Central memory CD8-positive, alpha-beta T cell (primary cell): ENCODE measurements around the gene SBK2.

Experiments
- ATAC-seq: fragments of 150-1000 bp; cut with Tn5 transposase; replicated peaks from 2 replicates; pipeline ENCODE4 v1.10.0; 2022; ENCODE audit warnings: mild to moderate bottlenecking, moderate FRiP score, moderate number of reproducible peaks; ENCODE audit not compliant: poor library complexity, severe bottlenecking; ENCODE audit errors: extremely low read depth
- DNase-seq, 2 donors: peaks; one replicate each; pipeline ENCODE4 v3.0.0; 2021; ENCODE audit warnings: low spot score in 2 of 2
- H3K27ac Mint-ChIP-seq: one replicate; pipeline ENCODE4 v1.8.0; 2022; ENCODE audit warnings: low read depth, mild to moderate bottlenecking, moderate library complexity, mixed read lengths
- H3K27me3 Mint-ChIP-seq: one replicate; pipeline ENCODE4 v1.8.0; 2022; ENCODE audit warnings: mixed read lengths
- H3K36me3 Mint-ChIP-seq: one replicate; pipeline ENCODE4 v1.8.0; 2022; ENCODE audit warnings: mild to moderate bottlenecking, moderate library complexity, mixed read lengths; ENCODE audit not compliant: insufficient read depth
- H3K4me1 Mint-ChIP-seq: one replicate; pipeline ENCODE4 v1.8.0; 2022; ENCODE audit warnings: mixed read lengths
- H3K4me3 Mint-ChIP-seq: one replicate; pipeline ENCODE4 v1.8.0; 2022; ENCODE audit warnings: mild to moderate bottlenecking, moderate library complexity, mixed read lengths
- H3K9me3 Mint-ChIP-seq: one replicate; pipeline ENCODE4 v1.8.0; 2022; ENCODE audit warnings: mixed read lengths

Gene SBK2

DNA sequence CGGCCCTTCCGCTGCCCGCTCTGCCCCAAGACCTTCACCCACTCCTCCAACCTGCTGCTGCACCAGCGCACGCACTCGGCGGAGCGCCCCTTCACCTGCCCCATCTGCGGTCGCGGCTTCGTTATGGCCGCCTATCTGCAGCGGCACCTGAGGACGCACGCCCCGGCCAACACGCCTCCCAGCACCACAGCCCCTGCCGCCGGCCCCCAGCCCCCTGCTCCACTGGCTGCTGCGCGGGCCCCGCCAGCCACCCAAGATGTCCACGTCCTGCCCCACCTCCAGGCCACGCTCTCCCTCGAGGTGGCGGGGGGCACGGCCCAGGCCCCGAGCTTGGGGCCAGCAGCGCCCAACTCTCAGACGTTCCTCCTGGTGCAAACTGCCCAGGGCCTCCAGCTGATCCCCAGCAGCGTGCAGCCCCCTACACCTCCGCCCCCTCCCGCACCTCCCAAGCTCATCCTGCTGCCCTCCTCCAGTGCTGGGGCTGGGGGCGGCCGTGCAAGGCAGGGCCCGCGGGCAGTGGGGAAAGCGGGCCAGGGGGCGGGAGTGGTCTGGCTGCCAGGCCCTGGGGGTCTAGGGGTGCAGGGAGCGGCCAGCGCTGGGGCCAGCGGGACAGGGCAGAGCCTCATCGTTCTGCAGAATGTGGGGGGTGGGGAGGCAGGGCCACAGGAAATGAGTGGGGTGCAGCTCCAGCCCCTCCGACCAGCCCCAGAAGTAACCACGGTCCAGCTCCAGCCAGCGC lies 53.8 kb downstream of the SBK2 start:
- H3K9me3 Mint-ChIP-seq = no peaks in the 10 kb centered on the region
- no peak overlapping the region for H3K4me3 Mint-ChIP-seq
- no peak for ATAC-seq
- DNase-seq = no peak
- H3K36me3 Mint-ChIP-seq = peaks cover 17% of the 10 kb centered on the region
- H3K27ac Mint-ChIP-seq = no peak overlapping the region
- H3K27me3 Mint-ChIP-seq = no peaks in the 10 kb centered on the region
- H3K4me1 Mint-ChIP-seq = peaks cover 31% of the 10 kb centered on the region

DNA sequence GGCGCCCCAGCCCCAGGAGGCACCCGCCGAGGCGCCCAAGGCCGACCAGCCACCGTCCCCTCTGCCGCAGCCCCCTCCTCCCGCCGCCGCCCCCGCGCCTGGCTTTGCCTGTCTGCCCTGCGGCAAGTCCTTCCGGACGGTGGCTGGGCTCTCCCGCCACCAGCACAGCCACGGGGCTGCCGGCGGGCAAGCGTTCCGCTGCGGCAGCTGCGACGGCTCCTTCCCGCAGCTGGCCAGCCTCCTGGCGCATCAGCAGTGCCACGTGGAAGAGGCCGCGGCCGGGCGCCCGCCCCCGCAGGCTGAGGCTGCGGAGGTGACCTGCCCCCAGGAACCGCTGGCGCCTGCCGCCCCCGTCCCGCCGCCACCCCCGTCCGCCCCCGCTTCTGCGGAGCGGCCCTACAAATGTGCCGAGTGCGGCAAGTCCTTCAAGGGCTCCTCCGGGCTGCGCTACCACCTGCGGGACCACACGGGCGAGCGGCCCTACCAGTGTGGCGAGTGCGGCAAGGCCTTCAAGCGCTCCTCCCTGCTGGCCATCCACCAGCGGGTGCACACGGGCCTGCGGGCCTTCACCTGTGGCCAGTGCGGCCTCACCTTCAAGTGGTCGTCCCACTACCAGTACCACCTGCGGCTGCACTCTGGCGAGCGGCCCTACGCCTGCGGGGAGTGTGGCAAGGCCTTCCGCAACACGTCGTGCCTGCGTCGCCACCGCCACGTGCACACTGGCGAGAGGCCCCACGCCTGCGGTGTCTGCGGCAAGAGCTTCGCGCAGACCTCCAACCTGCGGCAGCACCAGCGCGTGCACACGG lies 54.6 kb downstream of the SBK2 start:
- Mint-ChIP-seq H3K4me1 (peaks cover 38% of the 10 kb centered on the region), H3K9me3 (no peaks in the 10 kb centered on the region)

DNA sequence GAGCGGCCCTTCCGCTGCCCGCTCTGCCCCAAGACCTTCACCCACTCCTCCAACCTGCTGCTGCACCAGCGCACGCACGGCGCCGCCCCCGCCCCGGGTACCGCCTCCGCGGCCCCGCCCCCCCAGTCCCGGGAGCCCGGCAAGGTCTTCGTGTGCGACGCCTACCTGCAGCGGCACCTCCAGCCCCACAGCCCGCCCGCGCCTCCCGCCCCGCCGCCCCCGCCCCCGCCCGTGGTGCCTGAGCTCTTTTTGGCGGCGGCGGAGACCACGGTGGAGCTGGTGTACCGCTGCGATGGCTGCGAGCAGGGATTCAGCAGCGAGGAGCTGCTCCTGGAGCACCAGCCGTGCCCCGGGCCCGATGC lies 55.2 kb downstream of the SBK2 start:
- no peak for ATAC-seq
- H3K9me3 Mint-ChIP-seq = no peaks in the 10 kb centered on the region
- no peak overlapping the region for H3K27ac Mint-ChIP-seq
- no peak overlapping the region for H3K4me3 Mint-ChIP-seq
- no peak for DNase-seq
- peaks cover 44% of the 10 kb centered on the region for H3K4me1 Mint-ChIP-seq
- H3K36me3 Mint-ChIP-seq = peaks cover 19% of the 10 kb centered on the region
- H3K27me3 Mint-ChIP-seq = no peaks in the 10 kb centered on the region

More for the DNA sequence above, 54.6 kb downstream of the SBK2 start:
- no peak for ATAC-seq
- Mint-ChIP-seq H3K36me3 (peaks cover 17% of the 10 kb centered on the region), H3K4me3 (no peak overlapping the region), H3K27me3 (no peaks in the 10 kb centered on the region), H3K27ac (no peak overlapping the region)
- DNase-seq = no peak

DNA sequence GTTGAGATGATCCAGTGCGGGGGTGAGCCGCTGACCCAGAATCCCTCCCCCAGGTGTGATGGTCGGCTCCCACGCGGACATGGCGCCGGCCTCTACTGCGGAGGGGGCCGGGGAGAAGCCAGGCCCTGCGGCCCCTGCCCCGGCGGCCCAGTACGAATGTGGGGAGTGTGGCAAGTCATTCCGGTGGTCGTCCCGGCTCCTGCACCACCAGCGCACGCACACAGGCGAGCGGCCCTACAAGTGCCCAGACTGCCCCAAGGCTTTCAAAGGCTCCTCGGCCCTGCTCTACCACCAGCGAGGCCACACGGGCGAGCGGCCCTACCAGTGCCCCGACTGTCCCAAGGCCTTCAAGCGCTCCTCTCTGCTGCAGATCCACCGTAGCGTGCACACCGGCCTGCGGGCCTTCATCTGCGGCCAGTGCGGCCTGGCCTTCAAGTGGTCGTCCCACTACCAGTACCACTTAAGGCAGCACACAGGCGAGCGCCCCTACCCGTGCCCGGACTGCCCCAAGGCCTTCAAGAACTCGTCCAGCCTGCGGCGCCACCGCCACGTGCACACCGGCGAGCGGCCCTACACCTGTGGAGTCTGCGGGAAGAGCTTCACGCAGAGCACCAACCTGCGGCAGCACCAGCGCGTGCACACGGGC lies 55.7 kb downstream of the SBK2 start:
- H3K9me3 Mint-ChIP-seq = no peaks in the 10 kb centered on the region
- DNase-seq (no peak), ATAC-seq (no peak)
- no peaks in the 10 kb centered on the region for H3K27me3 Mint-ChIP-seq
- H3K4me3 Mint-ChIP-seq = no peak overlapping the region
- no peak overlapping the region for H3K27ac Mint-ChIP-seq
- H3K36me3 Mint-ChIP-seq = peaks cover 22% of the 10 kb centered on the region
- peaks cover 43% of the 10 kb centered on the region for H3K4me1 Mint-ChIP-seq

DNA sequence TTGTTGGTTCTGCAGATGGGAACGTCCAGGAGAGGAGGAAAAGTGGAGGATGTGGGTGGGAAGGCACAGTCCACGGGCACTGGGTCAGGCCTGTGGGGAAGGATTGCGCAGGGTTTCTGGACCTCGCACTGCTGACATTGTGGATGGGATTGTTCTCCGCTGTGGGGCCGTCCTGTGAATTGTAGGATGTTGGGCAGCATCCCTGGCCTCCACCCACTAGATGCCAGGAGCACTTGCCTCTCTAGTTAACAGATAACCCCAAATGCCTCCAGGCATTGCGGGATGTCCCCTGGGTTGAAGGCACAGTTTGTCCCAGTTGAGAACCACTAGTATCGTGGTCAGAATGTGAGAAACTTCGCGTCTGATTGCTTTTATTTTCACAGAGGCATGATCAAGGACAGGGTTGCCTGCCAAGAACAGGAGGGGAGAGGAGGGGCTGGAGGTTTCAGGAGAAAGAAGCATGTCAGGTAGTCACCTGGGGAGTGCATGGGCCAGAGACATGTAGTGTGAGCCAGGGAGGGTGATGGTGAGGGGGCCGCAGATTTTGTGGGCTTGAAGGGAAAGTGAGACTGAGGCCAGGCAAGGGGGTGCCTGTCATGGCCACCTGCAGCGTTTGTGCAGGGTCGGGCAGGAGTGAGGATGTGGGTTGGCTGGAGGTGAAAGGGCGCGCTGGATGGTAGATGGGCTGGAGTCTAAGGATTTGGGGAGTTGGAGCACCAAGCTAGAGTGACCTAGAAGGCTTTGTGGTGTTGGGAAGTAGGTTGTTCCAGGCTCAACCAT lies 57.3 kb downstream of the SBK2 start:
- DNase-seq = no peak
- no peak overlapping the region for H3K27ac Mint-ChIP-seq
- no peaks in the 10 kb centered on the region for H3K9me3 Mint-ChIP-seq
- H3K27me3 Mint-ChIP-seq = no peaks in the 10 kb centered on the region
- peaks cover 38% of the 10 kb centered on the region for H3K4me1 Mint-ChIP-seq
- no peak for ATAC-seq
- no peak overlapping the region for H3K4me3 Mint-ChIP-seq
- peaks cover 18% of the 10 kb centered on the region for H3K36me3 Mint-ChIP-seq

DNA sequence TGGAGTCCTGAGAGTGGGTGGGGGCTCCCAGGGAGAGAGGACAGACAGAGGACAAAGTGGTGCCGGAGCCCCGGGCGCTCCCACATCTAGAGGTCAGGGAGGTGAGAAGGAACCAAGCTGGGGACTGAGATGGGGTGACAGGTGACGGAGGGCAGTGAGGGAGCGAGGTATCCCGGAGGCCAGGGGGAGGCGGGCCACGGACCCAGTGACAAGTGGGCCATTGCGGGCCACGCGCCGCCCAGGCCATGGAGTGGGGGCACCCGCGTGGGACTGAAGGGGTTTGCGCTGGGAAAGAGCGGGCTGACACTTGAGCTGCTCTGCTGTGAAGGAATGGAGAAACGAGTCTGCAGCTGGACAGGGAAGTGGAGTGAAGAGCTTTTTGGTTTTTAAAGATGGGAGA lies 57.9 kb downstream of the SBK2 start:
- H3K27me3 Mint-ChIP-seq = no peaks in the 10 kb centered on the region
- H3K9me3 Mint-ChIP-seq = no peaks in the 10 kb centered on the region
- DNase-seq (no peak), ATAC-seq (no peak)
- peaks cover 18% of the 10 kb centered on the region for H3K36me3 Mint-ChIP-seq
- H3K4me3 Mint-ChIP-seq = peak overlapping the region; percentile 6
- H3K4me1 Mint-ChIP-seq = peaks cover 38% of the 10 kb centered on the region
- no peak overlapping the region for H3K27ac Mint-ChIP-seq
